RWPE2 (cell line): Measurements from ENCODE around the gene KMT2D.

Experiments
- ATAC-seq: fragments of 200-7000 bp; cut with Tn5 transposase; 3 replicates; pipeline ENCODE4 v1.9.1; 2021; ENCODE audit warnings: low read depth
- DNase-seq: peaks from one replicate; pipeline ENCODE4 v3.0.0-alpha.2; 2020; ENCODE audit warnings: low spot score
- H3K27ac ChIP-seq: fragments of 450-650 bp; 2 replicates; pipeline ENCODE4 v1.5.1; 2017; ENCODE audit warnings: mild to moderate bottlenecking; ENCODE audit not compliant: poor library complexity, severe bottlenecking
- H3K27me3 ChIP-seq: fragments of 250-450 bp; sonication (Bioruptor Pico); 2 replicates; pipeline ENCODE4 v1.5.1; 2021; ENCODE audit warnings: mild to moderate bottlenecking, moderate library complexity; ENCODE audit not compliant: insufficient read depth, poor library complexity, severe bottlenecking
- H3K36me3 ChIP-seq: fragments of 250-450 bp; sonication (Bioruptor Pico); 2 replicates; pipeline ENCODE4 v1.5.1; 2020; ENCODE audit warnings: low read depth, mild to moderate bottlenecking, moderate library complexity
- H3K4me1 ChIP-seq: fragments of 250-450 bp; sonication (Bioruptor Pico); 2 replicates; pipeline ENCODE4 v1.5.1; 2021; ENCODE audit warnings: mild to moderate bottlenecking, moderate library complexity; ENCODE audit not compliant: insufficient read depth, poor library complexity, severe bottlenecking
- H3K4me3 ChIP-seq: fragments of 250-450 bp; sonication (Bioruptor Pico); 2 replicates; pipeline ENCODE4 v1.5.1; 2021; ENCODE audit warnings: mild to moderate bottlenecking, moderate library complexity; ENCODE audit not compliant: severe bottlenecking
- H3K9me3 ChIP-seq: fragments of 250-450 bp; sonication (Bioruptor Pico); 2 replicates; pipeline ENCODE4 v1.5.1; 2021; ENCODE audit warnings: mild to moderate bottlenecking, moderate library complexity; ENCODE audit not compliant: severe bottlenecking
- TF ChIP-seq, protein P1 (sequence below): fragments of 450-650 bp; IDR thresholded peaks from one replicate; pipeline ENCODE4 v1.5.1; 2017; ENCODE audit warnings: mild to moderate bottlenecking, moderate library complexity; ENCODE audit not compliant: poor library complexity, severe bottlenecking

KMT2D gene

DNA sequence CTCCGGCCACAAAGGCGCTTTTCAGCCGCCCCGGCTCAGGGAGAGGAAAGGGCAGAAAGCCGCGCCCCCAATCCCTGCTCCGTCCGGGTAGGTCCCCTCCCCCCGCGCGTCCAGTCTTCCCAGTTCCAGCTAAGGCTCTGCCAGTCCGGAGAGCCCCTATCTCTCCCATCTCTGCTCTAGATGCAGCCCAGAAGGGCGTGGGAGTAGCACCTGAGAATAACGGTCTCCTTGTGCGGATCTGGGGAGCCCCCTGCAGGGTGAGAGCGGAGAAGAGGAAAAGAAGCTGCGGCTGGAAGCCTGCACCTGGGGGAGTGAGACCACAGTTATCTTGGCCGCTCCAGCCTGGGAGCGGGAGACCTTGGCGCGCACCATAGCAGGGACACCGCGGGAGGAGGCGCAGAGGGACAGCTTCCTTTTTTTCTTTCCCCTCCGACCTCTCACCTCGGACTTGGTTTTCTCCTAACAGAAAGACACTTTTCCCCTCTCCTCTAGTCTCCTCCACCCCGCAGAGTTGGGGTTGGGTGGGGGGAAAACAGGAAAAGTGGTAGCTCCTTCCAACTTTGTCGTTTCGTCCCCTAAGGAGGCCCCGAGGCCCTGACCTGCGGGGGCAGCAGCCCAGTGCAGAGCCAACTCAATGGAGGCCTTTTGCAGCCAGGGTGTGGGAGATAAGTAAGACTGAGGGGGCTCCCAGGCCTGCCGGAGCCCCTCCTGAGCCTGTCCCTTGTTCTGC, 31.7 kb upstream of the KMT2D start:
- peaks cover 68% of the 10 kb centered on the region for H3K27me3 ChIP-seq
- H3K9me3 ChIP-seq = no peaks in the 10 kb centered on the region
- TF ChIP-seq, protein P1, sequence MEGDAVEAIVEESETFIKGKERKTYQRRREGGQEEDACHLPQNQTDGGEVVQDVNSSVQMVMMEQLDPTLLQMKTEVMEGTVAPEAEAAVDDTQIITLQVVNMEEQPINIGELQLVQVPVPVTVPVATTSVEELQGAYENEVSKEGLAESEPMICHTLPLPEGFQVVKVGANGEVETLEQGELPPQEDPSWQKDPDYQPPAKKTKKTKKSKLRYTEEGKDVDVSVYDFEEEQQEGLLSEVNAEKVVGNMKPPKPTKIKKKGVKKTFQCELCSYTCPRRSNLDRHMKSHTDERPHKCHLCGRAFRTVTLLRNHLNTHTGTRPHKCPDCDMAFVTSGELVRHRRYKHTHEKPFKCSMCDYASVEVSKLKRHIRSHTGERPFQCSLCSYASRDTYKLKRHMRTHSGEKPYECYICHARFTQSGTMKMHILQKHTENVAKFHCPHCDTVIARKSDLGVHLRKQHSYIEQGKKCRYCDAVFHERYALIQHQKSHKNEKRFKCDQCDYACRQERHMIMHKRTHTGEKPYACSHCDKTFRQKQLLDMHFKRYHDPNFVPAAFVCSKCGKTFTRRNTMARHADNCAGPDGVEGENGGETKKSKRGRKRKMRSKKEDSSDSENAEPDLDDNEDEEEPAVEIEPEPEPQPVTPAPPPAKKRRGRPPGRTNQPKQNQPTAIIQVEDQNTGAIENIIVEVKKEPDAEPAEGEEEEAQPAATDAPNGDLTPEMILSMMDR = peak; percentile 52
- H3K27ac ChIP-seq = no peak overlapping the region
- ATAC-seq (peak; percentile 32; the same call in 2 of the 3 replicates), DNase-seq (no peak)
- no peaks in the 10 kb centered on the region for H3K36me3 ChIP-seq
- H3K4me3 ChIP-seq = no peak overlapping the region
- peaks cover 3% of the 10 kb centered on the region for H3K4me1 ChIP-seq

- Histone ChIP-seq H3K9me3 (no peaks in the 10 kb centered on the region), H3K27ac (no peak overlapping the region), H3K4me3 (no peak overlapping the region), H3K27me3 (peaks cover 68% of the 10 kb centered on the region), H3K4me1 (peaks cover 3% of the 10 kb centered on the region), H3K36me3 (no peaks in the 10 kb centered on the region)
- TF ChIP-seq, protein P1 = no peak
- no peak for DNase-seq
- peak; percentile 19; the same call in 1 of the 3 replicates for ATAC-seq
Observed at GRCh38 chr12:49091836-49092085, 31.2 kb upstream of the KMT2D start.

DNA sequence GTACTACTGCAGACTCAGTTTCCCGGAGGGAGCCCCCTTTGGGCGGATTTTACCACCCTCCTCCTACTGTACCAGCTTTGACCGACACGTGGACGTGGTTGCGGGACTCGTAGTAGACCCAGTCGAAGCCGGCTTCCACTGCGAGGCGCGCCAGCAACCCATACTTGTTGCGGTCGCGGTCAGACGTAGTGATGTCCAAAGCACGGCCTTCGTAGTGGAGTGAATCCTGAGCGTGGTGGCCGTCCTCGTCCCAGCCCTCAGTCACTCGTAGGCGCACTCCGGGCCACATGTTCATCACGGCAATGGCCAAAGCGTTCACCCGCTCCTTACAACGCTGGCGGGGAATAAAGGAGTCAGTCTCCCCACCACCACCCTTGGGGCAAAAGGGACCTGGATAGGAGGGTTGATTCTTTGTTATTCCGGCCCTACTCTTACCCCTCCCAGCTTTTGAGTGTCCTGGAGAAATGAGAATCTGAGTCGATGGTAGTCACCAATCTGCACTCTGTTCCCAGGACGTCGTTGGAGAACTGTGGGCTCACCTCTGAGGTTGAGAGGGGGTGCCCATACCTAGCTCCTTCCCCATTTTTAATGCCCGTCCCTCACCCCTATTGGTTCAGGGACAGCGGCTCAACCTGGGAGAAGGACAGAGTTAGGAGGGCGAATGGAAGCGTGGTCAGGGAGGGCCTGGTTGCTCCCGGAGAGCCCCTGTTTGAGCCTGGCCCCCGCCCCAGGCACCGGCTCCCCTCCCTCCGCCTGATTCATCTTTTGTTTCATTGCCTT, 30.7 kb upstream of the KMT2D start:
- ATAC-seq (no peak), DNase-seq (no peak)
- H3K36me3 ChIP-seq = no peaks in the 10 kb centered on the region
- H3K4me1 ChIP-seq = peaks cover 3% of the 10 kb centered on the region
- TF ChIP-seq, protein P1 = no peak
- no peak overlapping the region for H3K27ac ChIP-seq
- peaks cover 68% of the 10 kb centered on the region for H3K27me3 ChIP-seq
- no peak overlapping the region for H3K4me3 ChIP-seq
- no peaks in the 10 kb centered on the region for H3K9me3 ChIP-seq

GRCh38 chr12:49089821-49090773, 29.5 kb upstream of the KMT2D start:
- H3K27me3 ChIP-seq = peaks cover 68% of the 10 kb centered on the region
- ATAC-seq (no peak), DNase-seq (no peak)
- H3K9me3 ChIP-seq = no peaks in the 10 kb centered on the region
- TF ChIP-seq, protein P1 = no peak
- no peak overlapping the region for H3K27ac ChIP-seq
- no peaks in the 10 kb centered on the region for H3K36me3 ChIP-seq
- peak overlapping the region; percentile 0 for H3K4me3 ChIP-seq
- H3K4me1 ChIP-seq = peaks cover 3% of the 10 kb centered on the region
